Measurements from ENCODE around the gene IL20RB. TPM values are rescaled to one million over a fixed set of nuclear protein-coding genes. Genes with fewer than 3 reads are reported as not detected.

IL20RB gene
- 0.37 TPM in 1 of 2 replicates, not detected in the other for total RNA-seq (2014; rRNA removed; shearing (Covaris generic))
- polyA plus RNA-seq (2015; cell fraction: cytosol; rRNA removed), result 0.11 and 0.32 TPM in 2 replicates
- 3.5 and 14.9 TPM in 2 replicates for polyA plus RNA-seq (2015; cell fraction: nucleus; rRNA removed)

GRCh38 chr3:136957751-136958288 lies at the start of gene IL20RB:
TSS of gene IL20RB (plus strand) at chr3:136957983. CDS start at chr3:136958114, 131 bp downstream.
- in situ Hi-C loops (cut with HindIII; ENCODE audit: low pct_unique_long_range_greater_than_20kb, low sequenced_read_pairs), result no loop called here
- DNase-seq (ENCODE audit: low read depth, low spot score), result no peak

GRCh38 chr3:136908297-136908696 lies 49.5 kb upstream of the IL20RB start:
- in situ Hi-C loops (cut with HindIII; ENCODE audit: low pct_unique_long_range_greater_than_20kb, low sequenced_read_pairs), result no loop called here
- no peak for DNase-seq (ENCODE audit: low read depth, low spot score)

- in situ Hi-C loops (cut with HindIII; ENCODE audit: low pct_unique_long_range_greater_than_20kb, low sequenced_read_pairs), result no loop called here
- no peak for DNase-seq (ENCODE audit: low read depth, low spot score)
Measured at GRCh38 chr3:136909187-136909586, 48.6 kb upstream of the IL20RB start.

- DNase-seq (ENCODE audit: low read depth, low spot score), result no peak
- in situ Hi-C loops (cut with HindIII; ENCODE audit: low pct_unique_long_range_greater_than_20kb, low sequenced_read_pairs), result no loop called here
Measured at GRCh38 chr3:136910697-136911096, 47.1 kb upstream of the IL20RB start.

- in situ Hi-C loops (cut with HindIII; ENCODE audit: low pct_unique_long_range_greater_than_20kb, low sequenced_read_pairs), result no loop called here
- no peak for DNase-seq (ENCODE audit: low read depth, low spot score)
Measured at GRCh38 chr3:136913168-136913567, 44.6 kb upstream of the IL20RB start.

- DNase-seq (ENCODE audit: low read depth, low spot score), result no peak
- in situ Hi-C loops (cut with HindIII; ENCODE audit: low pct_unique_long_range_greater_than_20kb, low sequenced_read_pairs), result no loop called here
Measured at GRCh38 chr3:136914739-136915138, 43.0 kb upstream of the IL20RB start.

GRCh38 chr3:136916223-136916622 lies 41.6 kb upstream of the IL20RB start:
- DNase-seq (ENCODE audit: low read depth, low spot score), result no peak
- in situ Hi-C loops (cut with HindIII; ENCODE audit: low pct_unique_long_range_greater_than_20kb, low sequenced_read_pairs), result no loop called here

GRCh38 chr3:136919799-136920580 lies 37.8 kb upstream of the IL20RB start:
- in situ Hi-C loops (cut with HindIII; ENCODE audit: low pct_unique_long_range_greater_than_20kb, low sequenced_read_pairs), result no loop called here
- DNase-seq (ENCODE audit: low read depth, low spot score), result no peak

- no peak for DNase-seq (ENCODE audit: low read depth, low spot score)
- in situ Hi-C loops (cut with HindIII; ENCODE audit: low pct_unique_long_range_greater_than_20kb, low sequenced_read_pairs), result no loop called here
Measured at GRCh38 chr3:136920904-136921611, 36.7 kb upstream of the IL20RB start.

- in situ Hi-C loops (cut with HindIII; ENCODE audit: low pct_unique_long_range_greater_than_20kb, low sequenced_read_pairs), result no loop called here
- DNase-seq (ENCODE audit: low read depth, low spot score), result no peak
Measured at GRCh38 chr3:136925425-136926190, 32.2 kb upstream of the IL20RB start.

- DNase-seq (ENCODE audit: low read depth, low spot score), result no peak
- in situ Hi-C loops (cut with HindIII; ENCODE audit: low pct_unique_long_range_greater_than_20kb, low sequenced_read_pairs), result no loop called here
Measured at GRCh38 chr3:136928240-136928639, 29.5 kb upstream of the IL20RB start.

GRCh38 chr3:136929977-136930670 lies 27.7 kb upstream of the IL20RB start:
- in situ Hi-C loops (cut with HindIII; ENCODE audit: low pct_unique_long_range_greater_than_20kb, low sequenced_read_pairs), result no loop called here
- peak; percentile 63 for DNase-seq (ENCODE audit: low read depth, low spot score)

GRCh38 chr3:136931606-136932005 lies 26.2 kb upstream of the IL20RB start:
- in situ Hi-C loops (cut with HindIII; ENCODE audit: low pct_unique_long_range_greater_than_20kb, low sequenced_read_pairs), result no loop called here
- no peak for DNase-seq (ENCODE audit: low read depth, low spot score)

- no peak for DNase-seq (ENCODE audit: low read depth, low spot score)
- in situ Hi-C loops (cut with HindIII; ENCODE audit: low pct_unique_long_range_greater_than_20kb, low sequenced_read_pairs), result no loop called here
Measured at GRCh38 chr3:136932523-136932922, 25.3 kb upstream of the IL20RB start.

GRCh38 chr3:136932978-136933772 lies 24.6 kb upstream of the IL20RB start:
- in situ Hi-C loops (cut with HindIII; ENCODE audit: low pct_unique_long_range_greater_than_20kb, low sequenced_read_pairs), result no loop called here
- no peak for DNase-seq (ENCODE audit: low read depth, low spot score)

GRCh38 chr3:136937175-136937574 lies 20.6 kb upstream of the IL20RB start:
- no peak for DNase-seq (ENCODE audit: low read depth, low spot score)
- in situ Hi-C loops (cut with HindIII; ENCODE audit: low pct_unique_long_range_greater_than_20kb, low sequenced_read_pairs), result no loop called here

- no peak for DNase-seq (ENCODE audit: low read depth, low spot score)
- in situ Hi-C loops (cut with HindIII; ENCODE audit: low pct_unique_long_range_greater_than_20kb, low sequenced_read_pairs), result no loop called here
Measured at GRCh38 chr3:136937851-136938250, 19.9 kb upstream of the IL20RB start.
